ENCODE data around the gene SRSF10.

The SRSF10 gene

DNA sequence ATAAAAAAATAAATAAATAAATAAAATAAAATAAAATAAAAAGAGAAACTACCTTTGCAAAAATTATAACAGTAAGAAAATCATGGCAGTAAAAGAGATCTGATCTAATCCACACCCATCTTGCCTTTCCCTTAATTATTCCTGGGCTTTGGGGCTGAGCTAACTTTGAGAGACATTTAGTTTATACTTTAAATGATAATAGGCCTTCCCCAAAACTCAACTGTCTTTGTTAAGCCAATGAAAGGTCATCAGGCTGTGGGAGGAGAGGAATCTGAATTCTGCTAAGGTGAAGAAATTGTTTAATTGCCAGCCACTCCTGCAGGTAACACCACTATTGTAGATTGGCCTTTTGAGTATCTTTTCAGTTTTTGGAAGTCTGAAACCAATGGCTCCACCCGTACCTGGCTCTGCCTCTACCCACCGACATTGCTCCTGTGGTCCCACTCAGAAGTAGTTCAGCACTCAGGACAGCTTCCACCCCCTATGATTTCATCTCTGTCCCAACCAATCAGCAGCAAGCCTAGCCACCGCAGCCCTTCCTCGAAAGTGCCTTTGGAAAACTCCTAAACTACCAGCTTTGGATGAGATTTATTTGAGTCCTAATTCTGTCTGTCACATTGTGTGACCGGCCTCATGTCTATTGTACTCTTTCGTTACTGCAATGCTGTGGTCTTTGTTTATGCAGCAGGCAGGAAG lies 43.5 kb downstream of the SRSF10 start:
- no peak for TF ChIP-seq EZH2phosphoT487 (IDR thresholded peaks at IDR 0.05; ENCODE audit: borderline replicate concordance)
- TF ChIP-seq, protein P1, sequence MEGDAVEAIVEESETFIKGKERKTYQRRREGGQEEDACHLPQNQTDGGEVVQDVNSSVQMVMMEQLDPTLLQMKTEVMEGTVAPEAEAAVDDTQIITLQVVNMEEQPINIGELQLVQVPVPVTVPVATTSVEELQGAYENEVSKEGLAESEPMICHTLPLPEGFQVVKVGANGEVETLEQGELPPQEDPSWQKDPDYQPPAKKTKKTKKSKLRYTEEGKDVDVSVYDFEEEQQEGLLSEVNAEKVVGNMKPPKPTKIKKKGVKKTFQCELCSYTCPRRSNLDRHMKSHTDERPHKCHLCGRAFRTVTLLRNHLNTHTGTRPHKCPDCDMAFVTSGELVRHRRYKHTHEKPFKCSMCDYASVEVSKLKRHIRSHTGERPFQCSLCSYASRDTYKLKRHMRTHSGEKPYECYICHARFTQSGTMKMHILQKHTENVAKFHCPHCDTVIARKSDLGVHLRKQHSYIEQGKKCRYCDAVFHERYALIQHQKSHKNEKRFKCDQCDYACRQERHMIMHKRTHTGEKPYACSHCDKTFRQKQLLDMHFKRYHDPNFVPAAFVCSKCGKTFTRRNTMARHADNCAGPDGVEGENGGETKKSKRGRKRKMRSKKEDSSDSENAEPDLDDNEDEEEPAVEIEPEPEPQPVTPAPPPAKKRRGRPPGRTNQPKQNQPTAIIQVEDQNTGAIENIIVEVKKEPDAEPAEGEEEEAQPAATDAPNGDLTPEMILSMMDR (conservative IDR thresholded peaks at IDR 0.05; ENCODE audit: low read length) = no peak
- no peaks in the 10 kb centered on the region for H4K20me1 ChIP-seq (ENCODE audit: insufficient read depth, low read length, poor library complexity, severe bottlenecking)
- no peaks in the 10 kb centered on the region for H3K4me1 ChIP-seq (ENCODE audit: insufficient read depth, low read length, poor library complexity, severe bottlenecking)
- H3K9me3 ChIP-seq (ENCODE audit: insufficient read depth, low read depth, low read length) = no peaks in the 10 kb centered on the region
- H3K4me3 ChIP-seq (ENCODE audit: low read length, poor library complexity, severe bottlenecking) = no peak overlapping the region
- H3K27me3 ChIP-seq (ENCODE audit: insufficient read depth, low read length, poor library complexity, severe bottlenecking) = no peaks in the 10 kb centered on the region
- H3K9ac ChIP-seq (ENCODE audit: low read depth, low read length, poor library complexity, severe bottlenecking) = no peak overlapping the region
- H3K9me2 ChIP-seq (replicated peaks; ENCODE audit: low read depth, low read length) = no peaks in the 10 kb centered on the region
- H3K36me3 ChIP-seq (ENCODE audit: insufficient read depth, low read length) = no peaks in the 10 kb centered on the region
- no peak overlapping the region for H2AFZ ChIP-seq (ENCODE audit: low read length)
- no peak overlapping the region for H3K4me2 ChIP-seq (ENCODE audit: low read depth, low read length, poor library complexity, severe bottlenecking)
- H3F3A ChIP-seq (ENCODE audit: low read depth) = no peaks in the 10 kb centered on the region
- no peaks in the 10 kb centered on the region for H3K79me2 ChIP-seq (ENCODE audit: insufficient read depth, low read length)

DNA sequence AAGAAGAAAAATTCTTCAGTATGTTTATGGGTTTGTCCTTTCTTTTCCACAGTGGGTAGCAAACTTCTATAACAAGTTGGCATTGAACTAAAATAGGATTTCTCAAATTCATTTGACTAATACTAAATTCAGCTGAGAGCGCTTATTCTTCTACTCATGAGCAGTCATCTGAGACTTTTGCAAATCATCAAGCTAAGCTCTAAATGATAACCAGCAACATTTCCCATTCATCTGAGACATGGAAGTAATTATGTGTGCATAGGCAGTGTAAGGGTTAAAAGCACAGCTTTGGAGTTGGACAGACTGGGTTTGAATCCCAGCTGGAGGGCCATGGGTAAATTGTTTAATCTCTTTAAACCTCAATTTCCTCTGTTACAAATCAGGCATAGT lies 48.6 kb downstream of the SRSF10 start:
- H3K36me3 ChIP-seq (ENCODE audit: insufficient read depth, low read length) = no peaks in the 10 kb centered on the region
- H3K4me1 ChIP-seq (ENCODE audit: insufficient read depth, low read length, poor library complexity, severe bottlenecking) = no peaks in the 10 kb centered on the region
- H2AFZ ChIP-seq (ENCODE audit: low read length) = no peak overlapping the region
- no peak overlapping the region for H3K4me3 ChIP-seq (ENCODE audit: low read length, poor library complexity, severe bottlenecking)
- H3K9me3 ChIP-seq (ENCODE audit: insufficient read depth, low read depth, low read length) = no peaks in the 10 kb centered on the region
- TF ChIP-seq, protein P1 (conservative IDR thresholded peaks at IDR 0.05; ENCODE audit: low read length) = no peak
- no peak for TF ChIP-seq EZH2phosphoT487 (IDR thresholded peaks at IDR 0.05; ENCODE audit: borderline replicate concordance)
- no peaks in the 10 kb centered on the region for H3F3A ChIP-seq (ENCODE audit: low read depth)
- H3K79me2 ChIP-seq (ENCODE audit: insufficient read depth, low read length) = no peaks in the 10 kb centered on the region
- H3K27me3 ChIP-seq (ENCODE audit: insufficient read depth, low read length, poor library complexity, severe bottlenecking) = no peaks in the 10 kb centered on the region
- no peak overlapping the region for H3K9ac ChIP-seq (ENCODE audit: low read depth, low read length, poor library complexity, severe bottlenecking)
- H3K9me2 ChIP-seq (replicated peaks; ENCODE audit: low read depth, low read length) = no peaks in the 10 kb centered on the region
- no peaks in the 10 kb centered on the region for H4K20me1 ChIP-seq (ENCODE audit: insufficient read depth, low read length, poor library complexity, severe bottlenecking)
- no peak overlapping the region for H3K4me2 ChIP-seq (ENCODE audit: low read depth, low read length, poor library complexity, severe bottlenecking)

DNA sequence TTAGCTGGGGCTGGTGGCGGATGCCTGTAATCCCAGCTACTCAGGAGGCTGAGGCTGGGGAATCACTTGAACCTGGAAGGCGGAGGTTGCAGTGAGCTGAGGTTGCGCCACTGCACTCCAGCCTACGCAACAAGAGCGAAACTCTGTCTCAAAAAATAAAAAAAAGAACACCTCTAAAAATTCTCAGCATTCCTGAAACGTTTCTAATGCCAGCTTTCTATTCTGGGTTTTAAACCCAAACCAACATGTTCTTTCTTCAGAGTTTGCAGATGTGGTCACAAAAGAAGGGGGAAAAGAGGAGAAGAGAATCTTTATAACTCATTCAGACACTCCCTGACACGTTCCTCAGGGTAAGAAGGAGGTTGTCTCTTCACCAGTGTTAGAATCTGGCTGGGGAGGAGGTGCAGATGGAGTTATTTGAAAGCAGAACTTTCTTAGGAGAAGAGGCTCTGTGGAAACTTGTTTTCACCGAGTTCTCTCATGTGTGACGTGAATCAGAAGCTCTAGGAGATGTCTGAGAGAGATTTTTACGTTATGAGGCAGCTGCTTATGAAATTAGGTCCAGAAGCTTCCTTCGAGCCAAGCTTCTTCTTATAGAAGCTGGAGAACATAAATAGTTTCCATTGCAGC lies 49.2 kb downstream of the SRSF10 start:
- no peaks in the 10 kb centered on the region for H3K9me2 ChIP-seq (replicated peaks; ENCODE audit: low read depth, low read length)
- no peaks in the 10 kb centered on the region for H3K4me1 ChIP-seq (ENCODE audit: insufficient read depth, low read length, poor library complexity, severe bottlenecking)
- TF ChIP-seq, protein P1 (conservative IDR thresholded peaks at IDR 0.05; ENCODE audit: low read length) = no peak
- no peak for TF ChIP-seq EZH2phosphoT487 (IDR thresholded peaks at IDR 0.05; ENCODE audit: borderline replicate concordance)
- H3K27me3 ChIP-seq (ENCODE audit: insufficient read depth, low read length, poor library complexity, severe bottlenecking) = no peaks in the 10 kb centered on the region
- H4K20me1 ChIP-seq (ENCODE audit: insufficient read depth, low read length, poor library complexity, severe bottlenecking) = no peaks in the 10 kb centered on the region
- no peaks in the 10 kb centered on the region for H3K79me2 ChIP-seq (ENCODE audit: insufficient read depth, low read length)
- no peaks in the 10 kb centered on the region for H3K36me3 ChIP-seq (ENCODE audit: insufficient read depth, low read length)
- no peak overlapping the region for H3K9ac ChIP-seq (ENCODE audit: low read depth, low read length, poor library complexity, severe bottlenecking)
- H3F3A ChIP-seq (ENCODE audit: low read depth) = no peaks in the 10 kb centered on the region
- H3K9me3 ChIP-seq (ENCODE audit: insufficient read depth, low read depth, low read length) = no peaks in the 10 kb centered on the region
- H3K4me2 ChIP-seq (ENCODE audit: low read depth, low read length, poor library complexity, severe bottlenecking) = no peak overlapping the region
- H2AFZ ChIP-seq (ENCODE audit: low read length) = no peak overlapping the region
- H3K4me3 ChIP-seq (ENCODE audit: low read length, poor library complexity, severe bottlenecking) = no peak overlapping the region

Data from Loucy (cell line).